ENCODE data around the gene HDAC9. TPM values are rescaled to one million over a fixed set of nuclear protein-coding genes. Genes with fewer than 3 reads are reported as not detected.

HDAC9 gene
- total RNA-seq, 1 donor from 2014 or later = 0.52 TPM

DNA sequence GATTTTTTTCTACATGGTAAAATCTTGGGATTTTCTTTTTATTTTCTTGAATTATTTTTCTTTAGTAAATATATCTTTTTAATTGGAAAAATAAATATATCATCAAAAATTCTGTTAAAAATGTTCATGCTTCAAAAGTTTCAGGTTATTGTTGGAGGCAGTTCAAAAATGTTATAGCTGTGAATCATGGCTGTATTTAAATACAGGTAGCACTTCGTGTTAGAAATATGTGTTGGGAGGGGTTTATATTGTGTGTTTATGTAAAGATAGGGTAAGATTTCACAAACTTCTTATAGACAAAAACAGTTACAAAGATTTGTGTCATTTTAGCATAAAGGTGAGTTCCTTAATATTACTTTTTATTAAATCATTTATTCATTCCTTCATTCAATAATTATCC is 60.4 kb downstream of the HDAC9 start:
- Mint-ChIP-seq H3K9me3 (no peaks in the 10 kb centered on the region), H3K4me1 (ENCODE audit: low read depth) (no peaks in the 10 kb centered on the region), H3K27me3 (ENCODE audit: low read depth) (no peaks in the 10 kb centered on the region), H3K4me3 (ENCODE audit: low read depth) (no peak overlapping the region), H3K27ac (no peak overlapping the region), H3K36me3 (ENCODE audit: low read depth) (no peaks in the 10 kb centered on the region)
- no peak for DNase-seq (ENCODE audit: low spot score)
- intact Hi-C loops (cut with micrococcal nuclease) = no loop called here

DNA sequence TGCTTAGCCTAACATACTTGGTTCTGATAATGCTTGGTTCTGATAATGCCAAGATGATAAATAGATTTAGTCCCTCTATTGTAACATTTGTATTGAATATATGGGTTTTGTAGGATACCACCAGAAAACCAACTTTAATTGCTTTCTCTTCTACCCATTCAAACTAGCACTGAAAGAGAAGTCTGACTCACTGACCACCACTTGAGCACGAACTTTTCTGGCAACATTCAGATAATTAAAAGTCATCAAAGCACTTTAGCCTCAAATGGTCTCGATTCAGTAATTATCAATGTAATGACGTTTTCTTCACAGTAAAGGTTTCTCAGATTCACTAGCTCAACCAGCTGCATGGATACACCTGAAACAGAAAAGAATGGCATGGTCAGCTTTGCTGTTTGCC is 63.0 kb downstream of the HDAC9 start:
- DNase-seq (ENCODE audit: low spot score) = no peak
- no peak overlapping the region for H3K27ac Mint-ChIP-seq
- no peaks in the 10 kb centered on the region for H3K27me3 Mint-ChIP-seq (ENCODE audit: low read depth)
- H3K4me3 Mint-ChIP-seq (ENCODE audit: low read depth) = no peak overlapping the region
- intact Hi-C loops (cut with micrococcal nuclease) = no loop called here
- H3K36me3 Mint-ChIP-seq (ENCODE audit: low read depth) = no peaks in the 10 kb centered on the region
- no peaks in the 10 kb centered on the region for H3K4me1 Mint-ChIP-seq (ENCODE audit: low read depth)
- no peaks in the 10 kb centered on the region for H3K9me3 Mint-ChIP-seq

DNA sequence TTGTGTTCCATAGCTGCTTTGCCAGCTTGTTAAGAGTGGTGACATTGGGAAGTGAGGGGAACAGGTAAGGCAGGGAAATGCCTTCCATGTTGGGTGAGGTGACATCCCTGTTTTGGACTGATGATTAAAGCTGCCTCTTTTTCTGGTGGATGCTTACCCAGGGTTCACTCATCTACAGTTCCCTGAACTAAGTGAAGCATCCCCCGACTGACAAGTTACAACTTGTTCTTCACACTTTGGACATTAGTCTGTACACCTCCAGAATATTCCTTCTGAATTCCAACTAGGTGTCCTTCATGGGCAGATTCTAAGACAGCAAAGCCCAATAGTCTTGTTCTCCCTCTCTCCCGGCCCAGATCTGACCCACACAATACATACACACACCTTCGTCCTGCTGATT is 63.4 kb downstream of the HDAC9 start:
- Mint-ChIP-seq H3K4me3 (ENCODE audit: low read depth) (no peak overlapping the region), H3K4me1 (ENCODE audit: low read depth) (no peaks in the 10 kb centered on the region), H3K27ac (no peak overlapping the region), H3K9me3 (no peaks in the 10 kb centered on the region), H3K36me3 (ENCODE audit: low read depth) (no peaks in the 10 kb centered on the region), H3K27me3 (ENCODE audit: low read depth) (no peaks in the 10 kb centered on the region)
- intact Hi-C loops (cut with micrococcal nuclease) = no loop called here
- DNase-seq (ENCODE audit: low spot score) = no peak

DNA sequence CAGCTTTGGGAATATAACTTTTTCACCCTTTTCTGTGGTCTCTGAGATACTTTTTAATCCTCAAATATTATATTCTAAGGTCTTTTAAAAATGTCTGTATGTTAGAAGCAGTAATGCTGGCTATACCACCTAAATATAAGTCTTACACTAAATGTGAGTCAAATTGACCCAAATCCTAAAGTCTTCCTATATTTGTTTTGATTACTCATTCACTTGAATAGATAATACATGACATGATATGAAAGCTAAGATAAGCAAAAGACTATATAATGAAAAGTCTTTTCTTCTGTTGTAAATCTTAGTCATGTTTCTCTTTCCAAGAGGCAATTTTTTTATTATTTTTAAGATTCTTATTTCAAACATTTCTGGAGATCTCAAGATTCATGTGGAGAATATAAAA is 64.2 kb downstream of the HDAC9 start:
- Mint-ChIP-seq H3K4me3 (ENCODE audit: low read depth) (no peak overlapping the region), H3K27me3 (ENCODE audit: low read depth) (no peaks in the 10 kb centered on the region), H3K4me1 (ENCODE audit: low read depth) (no peaks in the 10 kb centered on the region), H3K36me3 (ENCODE audit: low read depth) (no peaks in the 10 kb centered on the region), H3K9me3 (no peaks in the 10 kb centered on the region), H3K27ac (no peak overlapping the region)
- DNase-seq (ENCODE audit: low spot score) = no peak
- intact Hi-C loops (cut with micrococcal nuclease) = no loop called here

DNA sequence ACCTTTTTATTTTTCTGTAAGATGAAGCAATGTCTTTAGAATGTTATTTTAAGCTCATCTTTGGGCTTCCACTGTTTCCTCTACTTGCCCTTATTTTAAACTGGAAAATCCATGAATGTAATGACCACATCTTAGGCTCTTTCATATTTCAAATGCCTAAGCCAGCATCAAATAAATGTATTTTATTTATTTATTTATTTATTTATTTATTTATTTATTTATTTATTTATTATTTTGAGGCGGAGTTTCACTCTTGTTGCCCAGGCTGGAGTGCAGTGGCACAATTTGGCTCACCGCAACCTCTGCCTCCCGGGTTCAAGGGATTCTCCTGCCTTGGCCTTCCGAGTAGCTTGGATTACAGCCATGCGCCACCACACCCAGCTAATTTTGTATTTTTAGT is 69.2 kb downstream of the HDAC9 start:
- no peaks in the 10 kb centered on the region for H3K9me3 Mint-ChIP-seq
- H3K4me1 Mint-ChIP-seq (ENCODE audit: low read depth) = no peaks in the 10 kb centered on the region
- H3K4me3 Mint-ChIP-seq (ENCODE audit: low read depth) = no peak overlapping the region
- intact Hi-C loops (cut with micrococcal nuclease) = no loop called here
- no peaks in the 10 kb centered on the region for H3K36me3 Mint-ChIP-seq (ENCODE audit: low read depth)
- DNase-seq (ENCODE audit: low spot score) = no peak
- no peak overlapping the region for H3K27ac Mint-ChIP-seq
- no peaks in the 10 kb centered on the region for H3K27me3 Mint-ChIP-seq (ENCODE audit: low read depth)

DNA sequence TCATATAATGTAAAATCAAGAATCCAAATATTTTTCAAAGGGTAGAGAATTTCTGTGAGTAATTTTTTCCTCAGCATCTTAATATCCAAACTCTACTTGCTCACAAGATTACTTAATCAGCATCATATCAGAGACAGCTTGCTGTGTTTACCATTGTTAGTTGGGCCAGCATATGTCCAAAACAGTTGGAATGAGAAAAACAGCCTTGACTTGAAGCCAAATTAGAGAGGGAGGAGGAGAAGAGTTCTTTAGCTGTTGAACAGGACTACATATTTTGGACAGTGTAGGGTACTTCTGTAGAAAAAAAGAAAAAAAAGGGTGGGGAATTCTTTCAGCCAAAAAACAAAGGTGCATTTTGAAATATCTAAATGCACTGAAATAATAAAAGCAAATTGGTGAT is 69.8 kb downstream of the HDAC9 start:
- DNase-seq (ENCODE audit: low spot score) = no peak
- Mint-ChIP-seq H3K27ac (no peak overlapping the region), H3K9me3 (no peaks in the 10 kb centered on the region), H3K4me3 (ENCODE audit: low read depth) (no peak overlapping the region), H3K4me1 (ENCODE audit: low read depth) (no peaks in the 10 kb centered on the region), H3K27me3 (ENCODE audit: low read depth) (no peaks in the 10 kb centered on the region), H3K36me3 (ENCODE audit: low read depth) (no peaks in the 10 kb centered on the region)
- intact Hi-C loops (cut with micrococcal nuclease) = no loop called here

DNA sequence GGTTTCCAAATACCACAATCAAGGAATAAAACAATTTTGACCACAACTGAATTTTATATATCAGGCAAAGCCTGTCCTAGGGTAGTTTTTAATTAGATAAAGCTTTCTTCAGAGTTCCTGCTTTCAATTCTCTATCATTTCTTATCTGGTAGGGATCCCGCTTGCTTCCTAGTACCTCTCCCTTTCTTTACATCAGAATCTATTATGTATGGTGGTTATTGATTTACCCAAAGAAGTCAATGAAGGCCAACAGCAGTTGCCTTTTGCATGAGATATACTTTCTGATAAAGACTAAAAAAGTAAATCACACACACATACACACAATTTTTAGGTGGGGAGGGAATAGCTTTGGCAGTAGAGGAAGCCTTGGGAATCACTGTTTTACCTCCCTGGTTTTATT is 70.7 kb downstream of the HDAC9 start:
- H3K36me3 Mint-ChIP-seq (ENCODE audit: low read depth) = no peaks in the 10 kb centered on the region
- intact Hi-C loops (cut with micrococcal nuclease) = no loop called here
- no peaks in the 10 kb centered on the region for H3K27me3 Mint-ChIP-seq (ENCODE audit: low read depth)

DNA sequence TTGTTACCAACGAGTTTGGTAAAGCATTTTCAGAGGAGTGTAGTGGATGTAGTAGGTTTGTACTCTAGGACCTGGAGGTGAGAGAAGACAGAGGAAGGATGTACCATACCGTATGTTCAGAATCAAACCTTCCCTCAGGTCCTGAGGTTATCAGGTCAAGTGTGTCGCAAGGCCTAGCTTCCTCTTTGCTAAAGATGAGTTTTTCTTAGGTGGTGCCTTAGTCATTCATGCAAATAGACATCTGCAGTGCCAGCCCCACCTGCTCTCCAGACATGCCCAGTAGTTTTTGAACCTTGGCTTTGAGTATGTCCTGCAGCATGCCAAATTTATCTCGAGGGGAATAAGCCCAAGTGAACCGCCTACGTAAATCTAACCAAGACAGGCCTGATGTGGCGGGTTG is 71.3 kb downstream of the HDAC9 start:
- H3K9me3 Mint-ChIP-seq = no peaks in the 10 kb centered on the region
- no peak overlapping the region for H3K27ac Mint-ChIP-seq
- no peaks in the 10 kb centered on the region for H3K36me3 Mint-ChIP-seq (ENCODE audit: low read depth)
- intact Hi-C loops (cut with micrococcal nuclease) = no loop called here
- H3K4me1 Mint-ChIP-seq (ENCODE audit: low read depth) = no peaks in the 10 kb centered on the region
- H3K27me3 Mint-ChIP-seq (ENCODE audit: low read depth) = no peaks in the 10 kb centered on the region
- no peak overlapping the region for H3K4me3 Mint-ChIP-seq (ENCODE audit: low read depth)
- no peak for DNase-seq (ENCODE audit: low spot score)

More for the DNA sequence above, 70.7 kb downstream of the HDAC9 start:
- no peaks in the 10 kb centered on the region for H3K4me1 Mint-ChIP-seq (ENCODE audit: low read depth)
- no peak overlapping the region for H3K4me3 Mint-ChIP-seq (ENCODE audit: low read depth)
- no peaks in the 10 kb centered on the region for H3K9me3 Mint-ChIP-seq
- no peak overlapping the region for H3K27ac Mint-ChIP-seq
- no peak for DNase-seq (ENCODE audit: low spot score)

DNA sequence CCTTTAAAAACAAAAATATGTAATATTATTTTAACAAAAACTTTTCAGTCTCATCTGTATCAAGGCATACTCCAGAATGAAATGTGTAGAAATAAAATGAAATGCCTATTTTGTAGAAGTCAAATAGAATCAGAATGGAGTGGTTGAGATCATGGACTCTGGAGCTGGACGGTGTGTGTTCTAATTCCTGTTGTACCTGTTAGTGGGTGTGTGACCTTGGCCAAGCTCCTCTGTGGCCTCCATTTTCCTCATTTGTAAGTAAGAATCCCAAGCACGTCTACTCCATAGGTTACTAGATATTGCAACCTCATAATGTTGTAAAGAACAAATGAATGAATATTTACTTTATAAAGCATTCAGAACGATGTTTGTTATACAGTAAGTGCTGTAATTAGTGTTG is 74.9 kb downstream of the HDAC9 start:
- intact Hi-C loops (cut with micrococcal nuclease) = loop anchor here (5.0 kb wide), 1 partner anchor 213 kb away; no protein-coding TSS in a partner anchor
- no peaks in the 10 kb centered on the region for H3K4me1 Mint-ChIP-seq (ENCODE audit: low read depth)
- no peaks in the 10 kb centered on the region for H3K9me3 Mint-ChIP-seq
- H3K27ac Mint-ChIP-seq = no peak overlapping the region
- H3K27me3 Mint-ChIP-seq (ENCODE audit: low read depth) = no peaks in the 10 kb centered on the region
- DNase-seq (ENCODE audit: low spot score) = no peak
- no peak overlapping the region for H3K4me3 Mint-ChIP-seq (ENCODE audit: low read depth)
- no peaks in the 10 kb centered on the region for H3K36me3 Mint-ChIP-seq (ENCODE audit: low read depth)

DNA sequence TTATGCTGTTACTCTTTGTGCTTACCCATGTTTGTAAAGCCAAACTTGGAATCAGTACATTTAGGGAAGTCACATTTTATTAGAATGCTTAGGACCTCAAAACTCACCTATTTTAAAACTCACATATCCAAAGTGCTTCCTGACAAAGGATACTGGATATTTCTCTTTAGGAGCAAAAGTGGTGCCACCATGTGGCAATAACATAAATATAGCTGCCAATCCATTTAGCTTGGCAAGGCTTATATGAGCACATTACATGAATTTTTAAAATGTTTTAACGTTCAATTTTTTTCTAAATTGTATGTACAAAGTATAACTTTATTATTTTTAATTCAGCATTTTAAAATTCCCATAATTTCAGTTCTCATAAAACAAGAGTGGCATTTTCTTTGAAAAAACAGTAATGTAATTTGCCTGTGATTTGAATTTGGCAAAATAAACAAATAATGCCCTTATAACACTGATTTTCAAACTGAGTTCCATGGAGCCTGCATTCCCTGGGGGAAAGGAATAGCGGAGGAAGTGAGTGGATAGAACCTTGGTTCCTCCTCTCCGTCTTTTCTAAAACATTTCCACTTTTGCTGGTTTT is 75.4 kb downstream of the HDAC9 start:
- Mint-ChIP-seq H3K36me3 (ENCODE audit: low read depth) (no peaks in the 10 kb centered on the region), H3K9me3 (no peaks in the 10 kb centered on the region), H3K4me3 (ENCODE audit: low read depth) (no peak overlapping the region), H3K27ac (no peak overlapping the region), H3K27me3 (ENCODE audit: low read depth) (no peaks in the 10 kb centered on the region), H3K4me1 (ENCODE audit: low read depth) (no peaks in the 10 kb centered on the region)
- intact Hi-C loops (cut with micrococcal nuclease) = loop anchor here (5.0 kb wide), 1 partner anchor 214 kb away; no protein-coding TSS in a partner anchor
- DNase-seq (ENCODE audit: low spot score) = no peak

DNA sequence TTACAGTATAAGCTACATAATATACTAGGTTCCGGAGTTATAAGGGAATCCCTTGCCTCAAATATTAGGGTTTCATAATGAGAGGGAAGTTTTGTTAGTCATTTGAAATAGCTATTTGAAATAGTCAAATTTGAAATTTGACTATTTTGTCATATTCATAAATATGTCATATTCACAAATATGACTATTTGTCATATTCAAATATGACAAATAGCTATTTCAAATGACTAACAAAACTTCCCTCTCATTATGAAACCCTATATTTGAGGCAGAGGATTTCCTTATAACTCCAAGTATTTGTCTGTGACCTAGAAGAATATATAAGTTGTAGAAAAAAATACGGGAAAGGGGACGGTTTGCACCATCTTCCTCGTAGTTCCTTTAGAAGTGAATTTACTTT is 76.6 kb downstream of the HDAC9 start:
- H3K4me3 Mint-ChIP-seq (ENCODE audit: low read depth) = no peak overlapping the region
- peaks cover under 1% of the 10 kb centered on the region for H3K4me1 Mint-ChIP-seq (ENCODE audit: low read depth)
- H3K9me3 Mint-ChIP-seq = no peaks in the 10 kb centered on the region
- H3K27ac Mint-ChIP-seq = no peak overlapping the region
- intact Hi-C loops (cut with micrococcal nuclease) = loop anchor here (5.0 kb wide), 1 partner anchor 215 kb away; no protein-coding TSS in a partner anchor
- no peaks in the 10 kb centered on the region for H3K36me3 Mint-ChIP-seq (ENCODE audit: low read depth)
- no peak for DNase-seq (ENCODE audit: low spot score)
- H3K27me3 Mint-ChIP-seq (ENCODE audit: low read depth) = no peaks in the 10 kb centered on the region

DNA sequence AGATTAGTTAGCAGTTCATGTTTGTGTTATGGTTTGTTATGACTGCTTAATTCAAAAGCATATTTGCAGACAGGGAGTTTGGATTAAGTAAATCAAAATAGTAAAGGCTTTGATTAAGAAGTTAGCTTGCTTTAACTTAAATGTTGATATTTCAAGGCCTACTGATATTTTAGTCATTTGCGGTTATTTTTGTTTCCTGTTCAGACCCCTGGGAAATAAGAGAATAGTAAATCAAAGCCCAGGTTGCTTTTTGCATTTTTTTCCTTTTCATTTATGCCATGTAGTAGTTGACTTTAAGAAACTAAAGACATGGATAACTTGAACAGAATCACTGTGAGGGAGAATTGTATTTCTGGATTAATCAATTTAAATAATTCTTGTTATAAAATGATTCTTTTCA is 77.3 kb downstream of the HDAC9 start:
- Mint-ChIP-seq H3K9me3 (no peaks in the 10 kb centered on the region), H3K36me3 (ENCODE audit: low read depth) (no peaks in the 10 kb centered on the region), H3K4me3 (ENCODE audit: low read depth) (no peak overlapping the region), H3K27me3 (ENCODE audit: low read depth) (no peaks in the 10 kb centered on the region), H3K4me1 (ENCODE audit: low read depth) (peaks cover 2% of the 10 kb centered on the region), H3K27ac (no peak overlapping the region)
- DNase-seq (ENCODE audit: low spot score) = no peak
- intact Hi-C loops (cut with micrococcal nuclease) = loop anchor here (5.0 kb wide), 1 partner anchor 216 kb away; no protein-coding TSS in a partner anchor

DNA sequence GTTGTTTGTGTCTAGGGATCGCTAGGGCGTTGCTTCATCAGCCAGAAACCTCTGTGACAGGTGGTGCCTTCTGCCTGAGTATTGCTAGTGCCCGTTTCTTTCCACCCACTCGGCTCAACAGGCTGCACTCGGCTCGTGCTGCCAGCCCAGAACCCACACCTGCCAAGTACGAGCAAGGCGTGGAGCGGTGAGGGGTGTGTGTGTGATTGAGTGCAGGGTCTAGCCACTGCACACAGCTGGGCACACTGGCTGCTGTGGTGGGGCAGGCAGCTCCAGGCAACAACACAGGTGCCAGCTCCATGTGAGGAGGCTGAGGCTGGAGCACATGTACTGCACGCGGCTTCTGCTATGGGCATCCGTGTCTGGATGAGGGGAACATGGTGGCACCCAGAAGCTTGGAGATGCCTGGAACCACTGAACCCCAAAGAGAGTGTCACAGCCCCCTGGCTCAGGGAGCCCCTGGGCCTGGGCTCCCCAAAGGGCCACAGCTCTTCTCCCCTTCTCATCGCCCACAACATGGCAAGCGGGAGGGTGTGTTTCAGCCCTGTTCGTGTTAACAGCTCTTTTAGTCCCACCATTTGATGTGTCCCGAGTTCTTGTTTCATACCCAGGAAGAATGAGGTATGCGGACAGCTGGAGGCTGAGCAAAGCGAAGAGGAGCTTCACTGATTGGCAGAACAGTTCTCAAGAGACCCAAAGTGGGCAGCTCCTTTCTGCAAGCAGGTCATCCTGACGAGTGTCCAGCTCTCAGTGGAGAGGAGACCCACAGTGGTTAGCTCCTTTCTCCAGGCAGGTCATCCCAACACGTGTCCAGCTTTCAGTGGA is 78.1 kb downstream of the HDAC9 start:
- Mint-ChIP-seq H3K27ac (no peak overlapping the region), H3K4me3 (ENCODE audit: low read depth) (no peak overlapping the region), H3K36me3 (ENCODE audit: low read depth) (no peaks in the 10 kb centered on the region), H3K9me3 (no peaks in the 10 kb centered on the region), H3K4me1 (ENCODE audit: low read depth) (peaks cover 2% of the 10 kb centered on the region), H3K27me3 (ENCODE audit: low read depth) (no peaks in the 10 kb centered on the region)
- intact Hi-C loops (cut with micrococcal nuclease) = loop anchor here (5.0 kb wide), 1 partner anchor 216 kb away; no protein-coding TSS in a partner anchor
- DNase-seq (ENCODE audit: low spot score) = no peak
